WTC11 (cell line): Measurements from ENCODE around the gene IRF8. TPM values are rescaled to one million over a fixed set of nuclear protein-coding genes. Genes with fewer than 3 reads are reported as not detected.

Source experiments
- ATAC-seq: fragments of 200-7000 bp; cut with Tn5 transposase; 2 replicates; pipeline ENCODE4 v1.10.0; 2021; ENCODE audit warnings: mild to moderate bottlenecking, moderate library complexity
- CTCF ChIA-PET: fragments of 300-600 bp; sonication (Branson Sonifier 250); formaldehyde crosslinking; loops from one replicate; lab custom pipeline; 2021; ENCODE audit warnings: antibody characterized with exemption; lab: Charles Lee
- POLR2A ChIA-PET: fragments of 350-600 bp; sonication (Branson Sonifier 250); formaldehyde crosslinking; loops from one replicate; lab custom pipeline; 2021; ENCODE audit warnings: antibody characterized with exemption; lab: Charles Lee
- DNase-seq: peaks from one replicate; pipeline ENCODE4 v3.0.0; 2021; ENCODE audit warnings: low spot score
- H3K27ac Mint-ChIP-seq: 2 replicates; pipeline ENCODE4 v1.8.0; 2021; ENCODE audit warnings: mixed read lengths
- H3K27me3 Mint-ChIP-seq: 2 replicates; pipeline ENCODE4 v1.8.0; 2021; ENCODE audit warnings: low read depth, mild to moderate bottlenecking, moderate library complexity, mixed read lengths
- H3K36me3 Mint-ChIP-seq: 2 replicates; pipeline ENCODE4 v1.8.0; 2021; ENCODE audit warnings: mixed read lengths
- H3K4me1 Mint-ChIP-seq: 2 replicates; pipeline ENCODE4 v1.8.0; 2022; ENCODE audit warnings: mixed read lengths
- H3K4me3 Mint-ChIP-seq: 2 replicates; pipeline ENCODE4 v1.8.0; 2021; ENCODE audit warnings: mild to moderate bottlenecking, moderate library complexity, mixed read lengths
- H3K9me3 Mint-ChIP-seq: 2 replicates; pipeline ENCODE4 v1.8.0; 2021; ENCODE audit warnings: mixed read lengths
- ATF3 ChIP-seq: sonication (generic); formaldehyde crosslinking; conservative IDR thresholded peaks from 2 replicates; pipeline ENCODE4 v1.8.1; 2022; ENCODE audit warnings: mild to moderate bottlenecking, missing genetic modification reagents
- ELF4 ChIP-seq: sonication (generic); formaldehyde crosslinking; IDR thresholded peaks from 2 replicates; pipeline ENCODE4 v1.8.1; 2022; ENCODE audit warnings: low read depth, mild to moderate bottlenecking, moderate library complexity, missing genetic modification reagents
- FOXK1 ChIP-seq: sonication (generic); formaldehyde crosslinking; IDR thresholded peaks from 2 replicates; pipeline ENCODE4 v1.8.0; 2022; ENCODE audit warnings: mild to moderate bottlenecking, moderate library complexity, missing genetic modification reagents
- JUN ChIP-seq: sonication (generic); formaldehyde crosslinking; IDR thresholded peaks from 2 replicates; pipeline ENCODE4 v1.8.0; 2023; ENCODE audit warnings: mild to moderate bottlenecking, missing genetic modification reagents
- KAT7 ChIP-seq: sonication (generic); formaldehyde crosslinking; IDR thresholded peaks from 2 replicates; pipeline ENCODE4 v1.8.1; 2023; ENCODE audit warnings: missing genetic modification reagents, mild to moderate bottlenecking, borderline replicate concordance
- NFE2L1 ChIP-seq: sonication (generic); formaldehyde crosslinking; IDR thresholded peaks from 2 replicates; pipeline ENCODE4 v1.8.1; 2023; ENCODE audit warnings: missing genetic modification reagents
- NR1H2 ChIP-seq: sonication (generic); formaldehyde crosslinking; IDR thresholded peaks from 2 replicates; pipeline ENCODE4 v1.9.0; 2021; ENCODE audit warnings: mild to moderate bottlenecking, moderate library complexity, missing genetic modification reagents
- NR2C2 ChIP-seq: sonication (generic); formaldehyde crosslinking; IDR thresholded peaks from 2 replicates; pipeline ENCODE4 v1.8.0; 2022; ENCODE audit warnings: mild to moderate bottlenecking, missing genetic modification reagents
- NR3C1 ChIP-seq: sonication (generic); formaldehyde crosslinking; conservative IDR thresholded peaks from 2 replicates; pipeline ENCODE4 v1.8.1; 2023; ENCODE audit warnings: low read depth, mild to moderate bottlenecking, missing genetic modification reagents
- OVOL2 ChIP-seq: fragments of 250-450 bp; sonication (Bioruptor Pico); IDR thresholded peaks from 2 replicates; pipeline ENCODE4 v1.9.0; 2021; ENCODE audit warnings: mild to moderate bottlenecking, borderline replicate concordance
- RORB ChIP-seq: fragments of 250-450 bp; sonication (Bioruptor Pico); IDR thresholded peaks from 2 replicates; pipeline ENCODE4 v1.9.0; 2021; ENCODE audit warnings: mild to moderate bottlenecking
- SMAD3 ChIP-seq: sonication (generic); formaldehyde crosslinking; IDR thresholded peaks from 2 replicates; pipeline ENCODE4 v1.8.0; 2022; ENCODE audit warnings: missing genetic modification reagents, mild to moderate bottlenecking, borderline replicate concordance
- SOX15 ChIP-seq: fragments of 250-450 bp; sonication (Bioruptor Pico); IDR thresholded peaks from 2 replicates; pipeline ENCODE4 v1.9.0; 2021; ENCODE audit warnings: mild to moderate bottlenecking
- SP1 ChIP-seq: sonication (generic); formaldehyde crosslinking; conservative IDR thresholded peaks from 2 replicates; pipeline ENCODE4 v1.8.1; 2022; ENCODE audit warnings: missing genetic modification reagents
- ZMAT4 ChIP-seq: fragments of 250-450 bp; sonication (Bioruptor Pico); IDR thresholded peaks from 2 replicates; pipeline ENCODE4 v1.9.0; 2021; ENCODE audit warnings: mild to moderate bottlenecking
- ZNF121 ChIP-seq: sonication (generic); formaldehyde crosslinking; IDR thresholded peaks from 2 replicates; pipeline ENCODE4 v1.8.0; 2023; ENCODE audit warnings: missing genetic modification reagents
- ZNF317 ChIP-seq: sonication (generic); formaldehyde crosslinking; IDR thresholded peaks from 2 replicates; pipeline ENCODE4 v1.8.1; 2023; ENCODE audit warnings: low read depth, mild to moderate bottlenecking, moderate library complexity, missing genetic modification reagents, borderline replicate concordance
- ZNF396 ChIP-seq: fragments of 250-450 bp; sonication (Bioruptor Pico); IDR thresholded peaks from 2 replicates; pipeline ENCODE4 v1.8.0; 2021; ENCODE audit warnings: mild to moderate bottlenecking, moderate library complexity, borderline replicate concordance
- ZNF425 ChIP-seq: fragments of 250-450 bp; sonication (Bioruptor Pico); conservative IDR thresholded peaks from 2 replicates; pipeline ENCODE4 v1.9.0; 2021; ENCODE audit warnings: mild to moderate bottlenecking
- ZNF671 ChIP-seq: fragments of 250-450 bp; sonication (Bioruptor Pico); IDR thresholded peaks from 2 replicates; pipeline ENCODE4 v1.8.0; 2021; ENCODE audit warnings: mild to moderate bottlenecking
- total RNA-seq: library from RNA; stranded (reverse); gene quantifications from 3 replicates; pipeline ENCODE4 v1.2.3, GENCODE V29; 2021
- TF ChIP-seq, protein P1 (sequence below): sonication (generic); formaldehyde crosslinking; IDR thresholded peaks from 2 replicates; pipeline ENCODE4 v1.8.1; 2022; ENCODE audit warnings: mild to moderate bottlenecking, missing genetic modification reagents, moderate library complexity, borderline replicate concordance

The IRF8 gene
- total RNA-seq, 1 experiment from 2014 or later, result 1.1 TPM

GRCh38 chr16:85918436-85918835, 19.5 kb downstream of the IRF8 start:
- DNase-seq, result no peak
- no peak for ATAC-seq
- POLR2A ChIA-PET, result no interaction called here
- H3K36me3 Mint-ChIP-seq, result no peaks in the 10 kb centered on the region
- H3K4me3 Mint-ChIP-seq, result no peak overlapping the region
- no peaks in the 10 kb centered on the region for H3K9me3 Mint-ChIP-seq
- TF ChIP-seq JUN (CRISPR knock-in tag), result no peak
- 0 out of 2 replicates have a peak, but pooled peaks have one; percentile 6 for TF ChIP-seq ZNF121
- no peak for TF ChIP-seq ZNF671 (CRISPR knock-in tag)
- H3K4me1 Mint-ChIP-seq, result peaks cover 17% of the 10 kb centered on the region
- no peak overlapping the region for H3K27ac Mint-ChIP-seq
- CTCF ChIA-PET, result interaction anchor here (1.3 to 4.5 kb wide), 4 partner anchors 31 to 199 kb away, joined by 3 to 21 read pairs (median 10); no protein-coding TSS in a partner anchor
- peaks cover 6% of the 10 kb centered on the region for H3K27me3 Mint-ChIP-seq

DNA sequence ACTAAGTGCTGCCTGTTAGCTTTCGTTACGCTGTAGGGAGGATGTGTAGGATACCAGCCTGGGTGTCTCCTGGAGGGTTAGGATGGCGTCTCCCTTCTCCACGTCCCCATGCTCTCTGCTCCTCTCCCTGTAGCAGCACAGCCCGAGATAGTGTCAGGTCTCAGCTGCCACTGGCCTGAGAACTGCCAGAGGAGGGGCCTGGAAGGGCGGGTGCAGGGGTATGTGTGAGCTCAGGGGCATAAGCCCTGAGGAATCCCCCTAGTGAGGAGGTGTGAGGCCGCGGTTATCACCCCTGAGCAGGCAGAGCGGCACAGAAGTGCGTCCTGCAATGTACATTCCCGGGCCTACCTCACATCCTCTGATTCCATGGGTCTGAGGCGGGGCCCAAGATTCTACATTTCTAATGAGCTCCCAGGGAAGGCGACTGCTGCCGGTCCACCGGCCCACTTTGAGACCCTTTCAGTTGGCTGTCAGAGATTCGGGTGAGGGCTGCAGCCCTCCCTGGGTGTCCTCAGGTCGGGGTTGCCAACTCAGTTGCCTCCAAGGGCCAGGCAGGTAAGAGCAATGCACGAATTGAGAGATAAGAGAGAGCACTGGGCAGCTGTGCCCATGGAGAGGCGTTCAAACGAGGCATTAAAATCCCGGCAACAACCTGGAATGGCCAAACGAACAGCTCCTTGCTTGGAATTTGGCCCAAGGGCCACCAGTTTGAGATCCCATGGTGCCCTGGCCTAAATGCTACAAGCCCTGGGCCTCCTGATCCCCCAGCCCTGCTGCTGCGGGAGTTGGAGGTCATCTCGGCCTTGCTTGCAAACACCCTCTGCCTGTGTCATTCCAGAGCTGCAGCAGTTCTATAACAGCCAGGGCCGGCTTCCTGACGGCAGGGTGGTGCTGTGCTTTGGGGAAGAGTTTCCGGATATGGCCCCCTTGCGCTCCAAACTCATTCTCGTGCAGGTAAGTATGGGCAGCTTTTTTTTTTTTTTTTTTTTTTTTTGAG, 20.6 kb downstream of the IRF8 start:
- Mint-ChIP-seq H3K4me1 (peaks cover 7% of the 10 kb centered on the region), H3K4me3 (no peak overlapping the region), H3K27ac (peak overlapping the region; percentile 86; the same call in 1 of the 2 replicates), H3K27me3 (peaks cover under 1% of the 10 kb centered on the region; the same call in 1 of the 2 replicates), H3K9me3 (no peaks in the 10 kb centered on the region)
- POLR2A ChIA-PET, result no interaction called here
- ATAC-seq, result peak; percentile 29; the same call in 1 of the 2 replicates
- CTCF ChIA-PET, result interaction anchor here (0.5 to 4.5 kb wide), 7 partner anchors 11 to 200 kb away, joined by 3 to 21 read pairs (median 4); no protein-coding TSS in a partner anchor
- DNase-seq, result no peak
- no peak for TF ChIP-seq SP1 (CRISPR knock-in tag)
- no peak for TF ChIP-seq ZNF121
- no peak for TF ChIP-seq ZNF317 (CRISPR knock-in tag)
- TF ChIP-seq, protein P1, sequence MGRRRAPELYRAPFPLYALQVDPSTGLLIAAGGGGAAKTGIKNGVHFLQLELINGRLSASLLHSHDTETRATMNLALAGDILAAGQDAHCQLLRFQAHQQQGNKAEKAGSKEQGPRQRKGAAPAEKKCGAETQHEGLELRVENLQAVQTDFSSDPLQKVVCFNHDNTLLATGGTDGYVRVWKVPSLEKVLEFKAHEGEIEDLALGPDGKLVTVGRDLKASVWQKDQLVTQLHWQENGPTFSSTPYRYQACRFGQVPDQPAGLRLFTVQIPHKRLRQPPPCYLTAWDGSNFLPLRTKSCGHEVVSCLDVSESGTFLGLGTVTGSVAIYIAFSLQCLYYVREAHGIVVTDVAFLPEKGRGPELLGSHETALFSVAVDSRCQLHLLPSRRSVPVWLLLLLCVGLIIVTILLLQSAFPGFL (CRISPR knock-in tag), result no peak
- TF ChIP-seq ZNF425 (CRISPR knock-in tag), result no peak
- no peak for TF ChIP-seq ATF3 (CRISPR knock-in tag)
- TF ChIP-seq KAT7, result no peak
- TF ChIP-seq OVOL2 (CRISPR knock-in tag), result no peak
- no peak for TF ChIP-seq NR3C1 (CRISPR knock-in tag)
- no peak for TF ChIP-seq ZMAT4
- TF ChIP-seq FOXK1, result no peak
- no peak for TF ChIP-seq SOX15 (CRISPR knock-in tag)
- no peak for TF ChIP-seq SMAD3 (CRISPR knock-in tag)
- no peak for TF ChIP-seq NR2C2 (CRISPR knock-in tag)
- TF ChIP-seq ZNF396 (CRISPR knock-in tag), result no peak
- TF ChIP-seq RORB (CRISPR knock-in tag), result no peak
- TF ChIP-seq ELF4 (CRISPR knock-in tag), result no peak
- no peak for TF ChIP-seq NR1H2 (CRISPR knock-in tag)
- TF ChIP-seq NFE2L1 (CRISPR knock-in tag), result no peak
- TF ChIP-seq, all 79 proteins: peak for 0
- no peaks in the 10 kb centered on the region for H3K36me3 Mint-ChIP-seq
